Upper lobe of left lung (tissue), 4 donors: Measurements from ENCODE around the gene TMEM132A.

Experiments
- EP300 ChIP-seq, 4 donors: sonication (generic); formaldehyde crosslinking; IDR thresholded peaks; one replicate each; pipeline ENCODE4 v1.5.1; 2017; ENCODE audit warnings: antibody characterized with exemption in 4 of 4, control low read depth in 2 of 4
- TF ChIP-seq, protein P1 (sequence below), 6 experiments: fragments of 450-650 bp in 4 of 6; fragments of 200-600 bp in 2 of 6; sonication (generic) in 2 of 6; IDR thresholded peaks; one replicate each; pipeline ENCODE4 v1.5.1; 2016 to 2019; ENCODE audit warnings: antibody characterized with exemption in 6 of 6

- TF ChIP-seq, protein P1, sequence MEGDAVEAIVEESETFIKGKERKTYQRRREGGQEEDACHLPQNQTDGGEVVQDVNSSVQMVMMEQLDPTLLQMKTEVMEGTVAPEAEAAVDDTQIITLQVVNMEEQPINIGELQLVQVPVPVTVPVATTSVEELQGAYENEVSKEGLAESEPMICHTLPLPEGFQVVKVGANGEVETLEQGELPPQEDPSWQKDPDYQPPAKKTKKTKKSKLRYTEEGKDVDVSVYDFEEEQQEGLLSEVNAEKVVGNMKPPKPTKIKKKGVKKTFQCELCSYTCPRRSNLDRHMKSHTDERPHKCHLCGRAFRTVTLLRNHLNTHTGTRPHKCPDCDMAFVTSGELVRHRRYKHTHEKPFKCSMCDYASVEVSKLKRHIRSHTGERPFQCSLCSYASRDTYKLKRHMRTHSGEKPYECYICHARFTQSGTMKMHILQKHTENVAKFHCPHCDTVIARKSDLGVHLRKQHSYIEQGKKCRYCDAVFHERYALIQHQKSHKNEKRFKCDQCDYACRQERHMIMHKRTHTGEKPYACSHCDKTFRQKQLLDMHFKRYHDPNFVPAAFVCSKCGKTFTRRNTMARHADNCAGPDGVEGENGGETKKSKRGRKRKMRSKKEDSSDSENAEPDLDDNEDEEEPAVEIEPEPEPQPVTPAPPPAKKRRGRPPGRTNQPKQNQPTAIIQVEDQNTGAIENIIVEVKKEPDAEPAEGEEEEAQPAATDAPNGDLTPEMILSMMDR (IDR thresholded peaks at IDR 0.05): no peak
- TF ChIP-seq EP300 (IDR thresholded peaks at IDR 0.05): no peak
These were observed 44.2 kb upstream of the TMEM132A start for GRCh38 chr11:60879971-60880588.
